Bronchial smooth muscle cell (primary cell): ENCODE results near the gene SULT1C2. TPM values are rescaled to one million over a fixed set of nuclear protein-coding genes. Genes with fewer than 3 reads are reported as not detected.

Experiments used
- total RNA-seq: library from RNA; depleted of rRNA; stranded (reverse); fragments of >200 nt; gene quantifications from 2 replicates; pipeline ENCODE4 v1.2.1, GENCODE V29; 2014

SULT1C2 gene
- under 0.01 and 1.1 TPM in 2 replicates for total RNA-seq

DNA sequence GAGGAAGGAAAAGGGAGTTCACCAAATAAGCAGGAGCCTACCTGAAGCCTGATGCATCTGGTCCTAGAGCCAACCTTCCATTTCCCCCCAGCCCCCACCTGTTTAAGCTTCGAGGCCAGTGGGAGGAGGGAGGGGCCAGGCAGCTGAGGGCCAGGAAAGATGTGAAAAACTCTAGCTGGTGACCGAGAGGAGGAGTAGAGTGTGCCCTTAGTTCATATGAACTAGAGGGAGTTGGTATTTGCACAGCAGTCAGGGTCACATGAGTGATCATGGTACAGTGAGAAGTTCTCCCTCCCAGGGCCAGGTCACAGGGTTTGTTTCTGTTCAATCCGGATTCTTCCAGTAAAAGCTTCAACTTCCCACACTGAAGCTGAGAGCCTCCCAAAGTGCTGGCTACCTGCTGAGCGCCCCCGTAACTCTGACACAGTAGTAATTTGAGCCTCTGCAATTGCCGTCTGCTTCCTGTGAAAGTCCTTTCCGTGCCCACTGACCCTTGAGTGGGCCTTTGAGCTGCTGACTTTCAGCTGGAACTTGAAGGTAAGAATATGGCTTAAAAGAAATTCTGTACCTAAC lies at the start of gene SULT1C2:
SULT1C2 (plus strand) TSS at position 362 of the 573 bp plus-strand sequence. CDS start 4,773 bp downstream, outside the sequence.

DNA sequence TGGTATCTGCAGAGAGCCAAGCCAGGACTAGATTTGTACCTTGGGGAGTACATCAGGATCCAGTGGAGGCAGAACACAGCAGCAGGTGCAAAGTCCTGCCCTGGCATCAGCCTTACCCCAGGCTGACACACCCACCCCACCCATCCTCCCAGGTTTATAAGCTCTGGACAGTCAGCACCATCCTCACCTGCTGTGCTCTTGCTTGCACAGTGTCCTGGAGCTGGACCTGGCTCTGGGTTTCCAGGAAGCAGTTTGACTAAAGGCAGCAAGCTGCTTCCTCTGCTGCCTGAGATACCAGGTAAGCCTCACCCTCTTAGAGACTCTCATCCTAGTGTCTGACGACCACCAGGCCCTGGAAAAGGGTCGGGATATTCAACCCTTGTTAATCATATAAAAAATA lies 48.9 kb upstream of the SULT1C2 start, which contains the start of gene SULT1C3:
SULT1C3 (plus strand) TSS at position 183 of the 400 bp plus-strand sequence. CDS start 7,227 bp downstream, outside the sequence.

Other genes starting within 250 kb of the SULT1C2 start
- gene SULT1C3, start 48.9 kb upstream of the SULT1C2 start, total RNA-seq, result not detected in 2 replicates
- gene SULT1C4, start 89.1 kb downstream of the SULT1C2 start, total RNA-seq, result 0.16 TPM in 1 of 2 replicates, not detected in the other
- 14.1 and 24.3 TPM in 2 replicates for gene GCC2, start 160.3 kb downstream of the SULT1C2 start, total RNA-seq
- gene LIMS1, start 245.6 kb downstream of the SULT1C2 start, total RNA-seq, result 53.1 and 98.4 TPM in 2 replicates